ENCODE measurements around the gene MRPL54. TPM values are rescaled to one million over a fixed set of nuclear protein-coding genes. Genes with fewer than 3 reads are reported as not detected.

Gene MRPL54
- total RNA-seq, 1 experiment from 2014 or later: 73.9 TPM

DNA sequence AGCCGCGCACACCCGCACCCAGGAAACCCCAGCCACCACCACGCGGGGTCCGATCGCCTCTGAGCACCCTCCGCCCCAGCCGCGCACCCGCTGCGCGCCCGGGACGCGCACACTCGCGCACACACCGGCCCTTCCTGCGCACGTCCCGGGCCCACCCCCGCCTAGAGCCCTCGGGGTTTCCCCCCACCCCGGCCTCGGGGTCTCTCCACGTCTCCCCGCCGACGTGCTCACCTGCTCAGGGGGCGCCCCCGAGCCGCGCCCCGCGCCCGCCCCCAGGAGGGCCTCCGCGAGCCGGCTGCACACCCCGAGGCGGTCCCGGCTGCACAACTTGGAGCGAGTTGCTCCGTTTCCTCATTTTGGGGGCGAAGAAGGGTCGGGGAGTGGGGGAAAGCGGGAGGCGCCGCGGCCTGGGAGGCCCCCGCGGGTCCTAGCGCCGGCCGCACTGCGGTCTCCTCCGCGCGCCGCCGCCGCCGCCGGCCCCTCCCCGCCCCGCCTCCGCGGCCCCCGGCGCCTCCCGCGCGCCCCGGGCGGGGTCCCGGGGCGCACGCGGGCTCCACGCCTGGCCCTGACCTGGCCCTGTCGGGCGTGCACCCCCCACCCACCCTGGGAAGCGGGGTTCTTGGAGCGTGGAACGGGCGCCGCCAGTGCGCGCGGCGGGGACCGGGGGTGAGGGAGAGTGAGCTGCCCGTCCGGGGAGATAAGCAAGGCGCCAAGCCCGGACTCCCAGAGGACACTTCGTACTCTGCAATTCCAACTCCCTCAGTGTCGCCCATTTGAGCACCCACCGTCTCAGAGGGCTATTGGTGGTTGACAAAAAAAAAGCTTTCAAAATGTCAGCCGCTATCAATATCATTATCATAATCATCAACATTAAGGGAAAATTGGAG lies 23.7 kb downstream of the MRPL54 start, which contains the start of gene MATK:
TSS of gene MATK (minus strand) at position 444 of the 887 bp plus-strand sequence. CDS start 1,246 bp downstream, outside the sequence.
- no peak for DNase-seq
- no peaks in the 10 kb centered on the region for H3K27me3 ChIP-seq (ENCODE audit: low read length)
- intact Hi-C loops (cut with micrococcal nuclease): no loop called here
- H3F3A ChIP-seq (ENCODE audit: low read length, unreplicated experiment): no peaks in the 10 kb centered on the region
- TF ChIP-seq EZH2 (IDR thresholded peaks at IDR 0.05; ENCODE audit: low read length, unreplicated experiment): no peak
- no peak for TF ChIP-seq EZH2phosphoT487 (IDR thresholded peaks at IDR 0.05; ENCODE audit: borderline replicate concordance, low read length)
- TF ChIP-seq, protein P1, sequence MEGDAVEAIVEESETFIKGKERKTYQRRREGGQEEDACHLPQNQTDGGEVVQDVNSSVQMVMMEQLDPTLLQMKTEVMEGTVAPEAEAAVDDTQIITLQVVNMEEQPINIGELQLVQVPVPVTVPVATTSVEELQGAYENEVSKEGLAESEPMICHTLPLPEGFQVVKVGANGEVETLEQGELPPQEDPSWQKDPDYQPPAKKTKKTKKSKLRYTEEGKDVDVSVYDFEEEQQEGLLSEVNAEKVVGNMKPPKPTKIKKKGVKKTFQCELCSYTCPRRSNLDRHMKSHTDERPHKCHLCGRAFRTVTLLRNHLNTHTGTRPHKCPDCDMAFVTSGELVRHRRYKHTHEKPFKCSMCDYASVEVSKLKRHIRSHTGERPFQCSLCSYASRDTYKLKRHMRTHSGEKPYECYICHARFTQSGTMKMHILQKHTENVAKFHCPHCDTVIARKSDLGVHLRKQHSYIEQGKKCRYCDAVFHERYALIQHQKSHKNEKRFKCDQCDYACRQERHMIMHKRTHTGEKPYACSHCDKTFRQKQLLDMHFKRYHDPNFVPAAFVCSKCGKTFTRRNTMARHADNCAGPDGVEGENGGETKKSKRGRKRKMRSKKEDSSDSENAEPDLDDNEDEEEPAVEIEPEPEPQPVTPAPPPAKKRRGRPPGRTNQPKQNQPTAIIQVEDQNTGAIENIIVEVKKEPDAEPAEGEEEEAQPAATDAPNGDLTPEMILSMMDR (conservative IDR thresholded peaks at IDR 0.05; ENCODE audit: low read depth, low read length): no peak
- H3K4me3 ChIP-seq (ENCODE audit: low read length): no peak within 1 kb of the TSS
- 0 out of 2 replicates have a peak, but pooled peaks cover 12% of the 10 kb centered on the region for H3K9me3 ChIP-seq (ENCODE audit: low read length)
- no peak within 1 kb of the TSS for H2AFZ ChIP-seq (ENCODE audit: low read length)
- H3K36me3 ChIP-seq (ENCODE audit: low read depth, low read length): no peaks in the 10 kb centered on the region
- H3K9me2 ChIP-seq (replicated peaks; ENCODE audit: low read length): no peaks in the 10 kb centered on the region
- no peaks in the 10 kb centered on the region for H3K79me2 ChIP-seq (ENCODE audit: low read length)
- CTCF ChIA-PET: no interaction called here
- POLR2A ChIA-PET (ENCODE audit: unreplicated experiment): no interaction called here
- no peak for ATAC-seq
- H3K4me2 ChIP-seq (ENCODE audit: low read length): 0 out of 2 replicates have a peak within 1 kb of the TSS, but pooled peaks have one; percentile 62
- H3K4me1 ChIP-seq (ENCODE audit: insufficient read depth, low read length): no peaks in the 10 kb centered on the region
- H3K27ac ChIP-seq (ENCODE audit: low read length): no peak within 1 kb of the TSS
- BruUV-seq (replicated peaks): no TSS peak
- no peak within 1 kb of the TSS for H3K9ac ChIP-seq (ENCODE audit: low read length)
- H4K20me1 ChIP-seq (ENCODE audit: low read length): no peaks in the 10 kb centered on the region

DNA sequence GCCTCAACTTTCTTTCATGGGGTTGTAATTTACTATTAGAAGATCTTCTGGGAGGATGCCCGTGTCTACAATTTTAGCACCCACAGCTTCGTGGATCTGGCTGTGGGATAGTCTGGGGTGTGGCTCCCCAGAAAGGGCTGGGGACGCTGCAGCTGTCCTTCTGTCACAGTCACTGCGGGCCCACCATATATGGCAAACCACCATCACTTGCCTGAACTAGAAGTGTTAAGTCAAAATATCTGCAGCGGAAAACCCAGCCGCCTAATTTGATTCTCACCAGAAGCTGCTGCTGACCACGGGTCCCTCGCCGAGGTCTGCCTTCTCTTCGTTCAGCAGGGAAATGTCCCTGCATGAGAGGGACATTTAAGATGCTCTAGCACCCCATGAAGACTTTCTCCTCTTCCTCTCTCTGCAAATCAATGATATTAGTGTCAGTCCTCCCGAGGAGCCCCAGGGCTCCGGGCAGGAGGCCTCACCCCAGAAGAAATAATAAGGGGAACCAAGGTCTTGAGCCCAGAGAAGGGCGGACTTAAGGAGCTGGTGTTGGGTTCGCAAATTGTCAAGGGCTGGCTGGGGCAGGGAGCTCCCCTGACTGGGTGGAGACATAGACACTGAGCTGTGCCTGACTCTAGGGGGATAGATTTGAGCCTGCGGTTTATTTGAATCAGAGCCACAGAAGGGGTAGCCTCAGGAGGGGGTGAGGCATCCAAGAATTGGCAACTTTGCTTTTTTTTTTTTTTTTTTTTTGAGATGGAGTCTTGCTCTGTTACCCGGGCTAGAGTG lies 26.7 kb downstream of the MRPL54 start:
- H3K36me3 ChIP-seq (ENCODE audit: low read depth, low read length): no peaks in the 10 kb centered on the region
- TF ChIP-seq, protein P1 (conservative IDR thresholded peaks at IDR 0.05; ENCODE audit: low read depth, low read length): no peak
- TF ChIP-seq EZH2phosphoT487 (IDR thresholded peaks at IDR 0.05; ENCODE audit: borderline replicate concordance, low read length): no peak
- TF ChIP-seq EZH2 (IDR thresholded peaks at IDR 0.05; ENCODE audit: low read length, unreplicated experiment): no peak
- H4K20me1 ChIP-seq (ENCODE audit: low read length): no peaks in the 10 kb centered on the region
- H3K9me3 ChIP-seq (ENCODE audit: low read length): no peaks in the 10 kb centered on the region
- DNase-seq: no peak
- no peaks in the 10 kb centered on the region for H3K27me3 ChIP-seq (ENCODE audit: low read length)
- no TSS peak for BruUV-seq (replicated peaks)
- no peak for ATAC-seq
- H3K4me3 ChIP-seq (ENCODE audit: low read length): no peak overlapping the region
- H3K4me1 ChIP-seq (ENCODE audit: insufficient read depth, low read length): no peaks in the 10 kb centered on the region
- intact Hi-C loops (cut with micrococcal nuclease): no loop called here
- no peak overlapping the region for H2AFZ ChIP-seq (ENCODE audit: low read length)
- no peak overlapping the region for H3K4me2 ChIP-seq (ENCODE audit: low read length)
- no peaks in the 10 kb centered on the region for H3F3A ChIP-seq (ENCODE audit: low read length, unreplicated experiment)
- no peaks in the 10 kb centered on the region for H3K79me2 ChIP-seq (ENCODE audit: low read length)
- H3K9me2 ChIP-seq (replicated peaks; ENCODE audit: low read length): no peaks in the 10 kb centered on the region
- H3K27ac ChIP-seq (ENCODE audit: low read length): no peak overlapping the region
- CTCF ChIA-PET: no interaction called here
- H3K9ac ChIP-seq (ENCODE audit: low read length): no peak overlapping the region
- POLR2A ChIA-PET (ENCODE audit: unreplicated experiment): no interaction called here

Data from PC-3 (cell line).